Raji (cell line): ENCODE measurements around the gene FMOD.

Source experiments
- POLR2A ChIP-seq: IDR thresholded peaks from 2 replicates; pipeline ENCODE4 v1.6.1; 2011; ENCODE audit warnings: low read depth, low read length, control low read depth; ENCODE audit not compliant: insufficient read depth

FMOD gene

DNA sequence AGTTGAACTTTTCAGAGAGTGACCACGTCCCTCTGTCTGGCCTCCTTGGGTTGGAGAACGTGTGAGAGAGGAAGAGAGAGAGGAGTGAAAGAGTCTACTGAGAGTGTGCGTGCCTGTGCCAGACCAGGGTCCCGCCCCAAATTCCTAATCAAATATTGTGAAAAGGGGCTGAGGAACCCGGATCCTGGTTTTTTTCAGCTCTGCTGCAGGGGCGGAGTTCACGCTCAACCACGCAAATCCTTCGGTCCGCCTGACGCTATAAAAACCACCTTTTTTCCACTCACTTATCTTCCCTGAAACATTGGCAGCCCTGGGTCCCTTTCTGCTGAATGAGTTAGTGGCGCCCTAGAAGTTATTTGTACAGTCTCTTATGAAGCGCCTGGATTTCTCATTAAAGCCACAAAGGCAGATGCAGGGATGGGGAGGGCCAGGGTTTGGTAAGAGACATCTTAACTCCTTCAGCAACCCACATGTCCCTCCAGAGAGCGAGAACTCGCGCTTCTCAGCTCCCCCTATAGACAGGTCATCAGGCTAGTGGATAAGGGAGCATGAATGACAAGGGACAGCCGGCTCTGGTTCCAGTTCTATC is at the start of gene FMOD:
Gene FMOD, minus strand, starts transcription at position 86 of the 589 bp plus-strand sequence. CDS start 2,852 bp downstream, outside the sequence.
- no peak for TF ChIP-seq POLR2A

DNA sequence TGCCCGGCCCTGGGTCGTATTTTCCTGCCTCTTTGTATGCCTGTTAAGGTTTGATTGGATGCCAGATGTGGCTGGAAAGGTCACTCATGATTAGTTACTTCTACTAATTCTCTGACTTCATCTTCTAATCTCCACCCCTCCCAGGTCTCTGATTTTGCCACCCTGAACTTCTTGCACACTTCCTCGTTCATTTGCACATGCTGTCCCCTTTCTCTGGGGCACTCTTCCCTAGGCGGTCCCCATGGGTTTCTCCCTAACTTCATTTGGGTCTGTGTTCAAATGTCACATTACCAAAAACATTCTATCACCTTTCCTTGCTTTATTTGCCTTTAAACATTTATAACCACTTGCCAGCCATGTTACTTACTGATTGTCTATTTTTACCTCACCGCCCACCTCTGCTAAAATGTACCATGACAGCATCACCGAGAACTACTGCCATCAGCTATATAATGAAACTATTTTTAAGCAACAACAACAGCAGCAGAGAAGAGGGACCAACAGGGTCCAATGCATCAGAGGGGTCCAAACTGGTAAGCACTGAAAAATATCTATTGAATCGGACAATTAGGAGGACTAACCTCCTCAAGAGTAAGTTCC is 45.8 kb upstream of the FMOD start:
- no peak for TF ChIP-seq POLR2A

DNA sequence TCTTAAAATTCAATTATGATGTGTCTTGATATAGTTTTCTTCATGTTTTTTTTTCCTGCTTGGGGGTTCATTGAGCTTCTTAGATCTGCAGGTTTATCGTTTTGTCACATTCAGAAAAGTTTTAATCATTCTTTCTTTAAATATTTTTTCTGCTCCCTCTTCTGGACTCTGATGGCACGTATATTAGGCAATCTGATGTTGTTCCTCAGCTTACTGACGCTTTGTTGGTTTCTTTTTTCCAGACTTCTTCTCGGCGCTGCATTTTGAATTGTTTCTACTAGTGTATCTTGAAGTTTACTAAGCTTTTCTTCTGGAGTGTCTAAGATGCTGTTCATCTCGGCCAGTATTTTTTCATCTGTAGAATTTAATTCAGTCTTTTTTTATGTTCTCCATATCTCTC is 44.8 kb upstream of the FMOD start:
- TF ChIP-seq POLR2A, result no peak

DNA sequence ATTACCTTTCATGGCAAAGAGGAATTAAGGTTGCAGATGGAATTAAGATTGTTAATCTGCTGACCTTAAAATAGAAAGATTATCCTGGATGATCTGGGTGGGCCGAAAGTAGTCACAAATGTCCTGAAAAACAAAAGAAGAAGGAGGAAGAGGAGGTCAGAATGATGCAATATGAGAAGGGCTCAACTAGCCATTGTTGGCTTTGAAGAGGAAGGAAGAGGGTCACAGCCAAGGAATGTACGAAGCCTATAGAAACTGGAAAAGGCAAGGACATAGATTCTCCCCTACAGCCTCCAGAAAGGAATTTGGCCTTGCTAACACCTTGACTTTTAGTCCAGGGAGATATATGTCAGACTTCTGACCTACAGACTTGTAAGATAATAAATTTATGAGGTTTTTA is 39.4 kb upstream of the FMOD start:
- no peak for TF ChIP-seq POLR2A

DNA sequence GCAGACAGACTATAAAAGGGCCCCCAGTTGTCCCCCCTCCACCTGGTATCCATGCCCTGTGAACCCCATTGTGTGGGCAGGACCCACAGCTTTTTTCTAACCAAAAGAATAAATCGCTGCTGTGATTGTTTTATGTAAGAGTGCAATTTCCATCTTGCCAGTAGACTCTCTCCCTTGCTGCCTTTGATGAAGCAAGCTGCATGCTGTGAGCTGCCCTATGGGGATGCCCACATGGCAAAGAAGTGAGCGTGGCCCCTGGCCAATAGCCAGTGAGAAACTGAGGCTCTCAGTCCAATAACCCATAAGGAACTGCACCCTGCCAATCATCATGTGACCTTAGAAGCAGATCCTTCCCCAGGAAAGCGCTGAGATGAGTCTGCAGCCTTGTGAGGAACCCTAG is 37.8 kb upstream of the FMOD start:
- TF ChIP-seq POLR2A, result no peak

- no peak for TF ChIP-seq POLR2A
Observed at GRCh38 chr1:203382026-203382425, 31.1 kb upstream of the FMOD start.

DNA sequence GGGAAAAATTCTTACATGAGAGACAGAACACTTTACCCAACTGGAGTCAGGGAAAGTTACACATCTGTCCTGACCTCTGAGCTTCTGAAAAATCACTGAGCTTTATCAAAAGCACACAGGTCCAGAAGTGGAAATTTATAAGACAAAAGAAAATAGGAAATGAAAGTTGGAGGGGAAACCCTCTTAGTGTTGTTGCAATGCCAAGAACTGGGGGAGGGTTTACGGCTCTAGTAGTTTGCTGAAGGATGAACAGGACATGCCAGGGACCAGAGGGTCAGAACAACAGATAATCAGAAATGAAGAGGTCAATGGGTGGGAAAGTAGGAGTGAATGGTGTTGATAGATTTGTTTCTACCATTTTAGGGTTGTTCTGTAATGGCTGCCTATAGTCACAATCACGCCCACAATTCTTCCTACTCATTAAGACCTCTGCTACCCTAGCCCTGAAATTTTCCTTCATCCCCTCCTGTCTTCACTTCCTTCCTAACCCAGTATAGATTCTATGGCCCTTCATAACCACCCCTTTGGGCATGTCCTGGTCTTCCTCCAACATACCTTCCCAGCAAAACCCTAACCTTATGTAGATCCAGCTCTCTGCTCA is 30.3 kb upstream of the FMOD start:
- no peak for TF ChIP-seq POLR2A

DNA sequence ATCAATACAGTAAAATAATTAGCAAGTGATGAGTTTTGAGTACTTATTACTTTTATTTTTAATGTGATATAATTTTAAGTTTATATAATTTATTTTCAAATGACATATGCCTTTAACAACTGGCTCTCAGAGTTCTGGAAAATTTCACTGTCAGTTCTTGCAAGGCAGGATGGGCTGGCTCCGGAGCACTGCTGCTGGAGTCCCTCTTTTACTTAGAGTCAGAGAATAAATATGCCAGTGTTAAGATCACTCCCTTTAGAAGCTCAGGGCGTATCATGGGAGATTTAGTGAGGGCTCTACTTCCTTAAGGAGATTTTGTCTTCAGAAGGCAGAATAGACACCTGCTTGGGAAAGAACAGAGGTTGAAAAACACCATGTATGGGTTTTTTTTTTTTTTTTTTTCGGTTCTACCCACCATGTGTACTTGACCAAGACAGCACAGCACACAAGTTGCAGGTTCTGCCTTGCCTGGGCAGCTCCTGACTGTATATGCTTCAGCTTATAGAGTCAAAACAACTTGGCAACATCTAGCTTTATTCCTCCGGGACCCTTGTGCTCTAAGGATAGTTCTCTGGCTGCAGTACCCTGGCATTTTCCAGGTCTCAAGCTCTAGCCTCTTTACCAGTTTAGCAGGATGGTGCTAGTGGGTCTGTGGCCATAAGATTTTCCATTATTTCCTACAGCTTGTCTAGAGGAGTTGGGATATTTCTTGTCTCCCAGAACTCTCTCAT is 29.7 kb upstream of the FMOD start:
- no peak; the same call in 1 of the 2 replicates for TF ChIP-seq POLR2A

DNA sequence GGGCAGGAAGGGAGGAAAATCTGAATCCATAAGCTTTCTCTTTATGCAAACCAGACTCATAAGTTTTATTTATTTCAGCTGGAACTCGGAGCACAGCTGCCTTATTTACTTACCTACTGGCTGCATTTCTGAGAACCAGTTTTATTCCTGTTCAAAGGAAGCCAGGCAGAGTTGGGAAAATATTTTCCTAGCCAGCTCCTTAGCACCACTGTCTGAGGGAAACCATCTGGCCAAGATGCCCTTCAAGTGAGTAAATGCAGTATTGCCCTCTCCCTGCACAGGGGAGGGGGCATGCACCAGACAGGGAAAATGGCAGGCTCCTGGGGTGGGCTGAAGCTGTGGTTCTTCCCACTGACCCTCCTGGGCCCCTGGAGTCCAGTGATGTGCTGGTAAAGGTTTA is 28.9 kb upstream of the FMOD start:
- TF ChIP-seq POLR2A, result no peak

- no peak for TF ChIP-seq POLR2A
Observed at GRCh38 chr1:203378556-203379245, 27.8 kb upstream of the FMOD start.

- TF ChIP-seq POLR2A, result no peak
Observed at GRCh38 chr1:203373991-203374390, 23.1 kb upstream of the FMOD start.

DNA sequence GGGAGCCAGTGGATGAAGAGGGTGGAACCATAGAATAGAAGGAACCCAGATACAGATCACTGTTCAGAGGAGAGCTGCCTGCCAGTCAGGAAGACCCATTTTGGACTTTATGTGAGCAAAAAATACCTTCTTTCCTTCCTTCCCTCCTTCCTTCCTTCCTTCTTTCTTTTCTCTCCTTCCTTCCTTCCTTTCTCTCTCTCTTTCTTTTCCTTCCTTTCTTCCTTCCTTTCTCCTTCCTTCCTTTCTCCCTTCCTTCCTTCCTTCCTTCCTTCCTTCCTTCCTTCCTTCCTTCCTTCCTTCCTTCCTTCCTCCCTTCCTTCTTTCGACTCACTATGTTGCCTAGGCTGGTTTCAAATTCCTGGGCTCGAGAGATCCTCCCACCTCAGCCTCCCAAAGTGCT is 22.1 kb upstream of the FMOD start:
- no peak for TF ChIP-seq POLR2A

DNA sequence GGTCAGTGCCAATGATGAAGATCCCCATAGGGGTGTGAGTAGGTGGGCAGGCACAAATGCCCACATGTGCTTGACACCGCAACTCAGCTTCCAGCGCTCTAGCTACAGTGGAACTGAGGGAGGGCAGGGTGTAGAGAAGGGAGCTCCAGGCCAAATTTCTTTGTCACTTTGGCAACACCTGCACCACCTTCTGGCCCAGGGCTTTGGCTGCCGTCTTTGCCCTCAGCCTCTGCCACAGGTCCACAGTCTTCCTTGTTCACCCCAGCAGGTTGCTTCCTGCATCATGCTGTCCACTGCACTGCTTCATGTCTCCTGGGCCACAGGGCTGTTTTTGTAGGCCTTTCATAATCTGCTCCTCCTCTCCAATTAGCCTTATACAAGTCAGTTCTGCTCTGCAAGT is 20.4 kb upstream of the FMOD start:
- TF ChIP-seq POLR2A, result no peak

- no peak for TF ChIP-seq POLR2A
Observed at GRCh38 chr1:203369666-203370065, 18.7 kb upstream of the FMOD start.
